VCaP (cell line): ENCODE data around the gene ANKLE2.

Source experiments
- H3K27ac ChIP-seq: fragments of 450-650 bp; 2 replicates; pipeline ENCODE4 v1.5.1; 2017
- CTCF ChIP-seq: fragments of 450-650 bp; conservative IDR thresholded peaks from 2 replicates; pipeline ENCODE4 v1.5.1; 2017; ENCODE audit warnings: mild to moderate bottlenecking, moderate library complexity

Gene ANKLE2

DNA sequence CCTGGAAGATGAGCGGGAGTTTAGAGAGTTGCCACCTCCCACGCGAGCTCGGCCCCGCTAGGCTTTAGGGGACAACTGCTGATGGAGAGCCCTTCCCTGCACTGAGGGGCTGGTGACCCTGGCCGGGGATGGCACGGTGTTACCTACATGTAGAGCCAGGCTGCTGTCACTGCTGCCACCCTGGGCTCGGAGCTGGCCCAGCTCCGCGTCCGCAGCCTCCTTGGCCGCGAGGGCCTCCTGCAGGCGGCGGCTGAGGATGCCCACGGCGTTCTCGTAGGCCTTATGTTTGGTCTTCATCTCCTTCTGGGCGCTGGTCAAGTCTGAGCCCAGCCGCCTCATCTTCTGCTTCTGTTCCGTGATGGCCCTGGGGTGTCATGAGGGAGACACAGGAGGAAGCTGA is 24.6 kb upstream of the ANKLE2 start:
- H3K27ac ChIP-seq: no peak overlapping the region
- no peak for TF ChIP-seq CTCF

- H3K27ac ChIP-seq: no peak overlapping the region
- no peak for TF ChIP-seq CTCF
Observed at GRCh38 chr12:132784580-132784979, 22.9 kb upstream of the ANKLE2 start.

DNA sequence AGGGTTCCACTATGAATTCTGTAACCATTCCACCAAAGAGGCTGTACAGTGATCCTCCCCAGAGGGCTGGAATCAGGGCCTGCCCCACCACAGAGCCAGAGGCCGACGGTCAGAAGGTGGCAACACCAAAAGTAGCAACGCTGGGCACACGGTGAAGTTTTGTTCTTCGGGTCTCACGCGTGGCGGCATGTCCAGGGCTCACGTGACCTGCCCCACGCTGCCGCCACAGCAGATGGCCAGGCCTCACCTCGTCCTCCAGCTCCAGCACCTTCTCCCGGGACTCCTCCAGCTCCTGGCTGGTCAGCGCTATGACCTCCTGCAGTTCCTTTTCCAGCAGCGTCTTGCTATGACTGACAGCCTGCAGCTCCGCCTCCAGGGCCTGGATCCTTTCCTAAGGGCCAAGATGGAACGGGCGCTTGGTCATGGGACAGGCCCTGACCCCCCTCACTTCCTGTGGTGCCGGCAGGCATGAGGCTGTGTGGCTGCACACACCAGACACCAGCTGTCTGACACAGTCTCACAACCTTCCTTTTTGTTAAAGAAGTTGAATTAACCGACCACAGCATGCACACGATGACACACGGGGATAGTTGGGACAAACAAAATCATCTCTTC is 22.4 kb upstream of the ANKLE2 start:
- TF ChIP-seq CTCF: no peak
- H3K27ac ChIP-seq: no peak overlapping the region

DNA sequence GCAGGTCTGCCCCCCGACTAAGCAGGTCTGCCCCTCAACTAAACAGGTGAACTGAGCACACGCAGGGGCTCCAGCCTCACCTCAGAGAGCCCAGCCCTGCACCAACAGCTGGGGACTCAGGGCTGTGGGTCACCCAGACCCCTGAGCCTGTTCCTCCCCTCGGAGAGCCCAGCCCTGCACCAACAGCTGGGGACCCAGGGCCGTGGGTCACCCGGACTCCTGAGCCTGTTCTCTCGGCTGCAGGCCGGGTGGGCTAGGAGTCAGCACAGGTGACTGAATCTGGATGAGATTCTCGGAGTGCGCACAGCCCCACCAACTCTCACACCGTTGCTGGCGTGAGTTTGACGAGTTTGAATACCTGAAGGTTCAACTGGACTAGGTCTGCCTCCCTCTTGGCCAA is 20.3 kb upstream of the ANKLE2 start:
- no peak for TF ChIP-seq CTCF
- no peak overlapping the region for H3K27ac ChIP-seq

DNA sequence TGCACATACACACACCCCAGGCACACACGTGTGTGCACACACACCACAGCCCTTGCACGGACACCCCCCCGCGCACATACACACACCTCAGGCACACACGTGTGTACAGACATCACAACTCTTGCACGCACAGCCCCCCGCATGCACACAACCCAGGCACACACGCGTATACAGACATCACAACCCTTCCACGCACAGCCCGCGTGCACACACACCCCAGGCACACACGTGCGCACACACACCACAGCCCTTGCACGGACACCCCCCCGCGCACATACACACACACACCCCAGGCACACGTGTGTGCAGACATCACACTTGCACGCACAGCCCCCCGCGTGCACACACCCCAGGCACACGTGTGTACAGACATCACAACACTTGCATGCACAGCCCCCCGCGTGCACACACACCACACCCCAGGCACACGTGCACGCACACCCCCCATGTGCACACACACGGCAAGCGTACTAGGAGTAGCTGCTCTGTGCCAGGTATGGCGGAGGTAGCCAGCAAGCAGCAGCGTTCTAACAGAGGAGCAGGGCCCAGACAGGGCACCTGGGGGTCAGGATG is 18.2 kb upstream of the ANKLE2 start:
- H3K27ac ChIP-seq: no peak overlapping the region
- no peak for TF ChIP-seq CTCF

GRCh38 chr12:132777614-132778013 is 16.0 kb upstream of the ANKLE2 start:
- H3K27ac ChIP-seq: peak overlapping the region; percentile 92
- no peak for TF ChIP-seq CTCF

DNA sequence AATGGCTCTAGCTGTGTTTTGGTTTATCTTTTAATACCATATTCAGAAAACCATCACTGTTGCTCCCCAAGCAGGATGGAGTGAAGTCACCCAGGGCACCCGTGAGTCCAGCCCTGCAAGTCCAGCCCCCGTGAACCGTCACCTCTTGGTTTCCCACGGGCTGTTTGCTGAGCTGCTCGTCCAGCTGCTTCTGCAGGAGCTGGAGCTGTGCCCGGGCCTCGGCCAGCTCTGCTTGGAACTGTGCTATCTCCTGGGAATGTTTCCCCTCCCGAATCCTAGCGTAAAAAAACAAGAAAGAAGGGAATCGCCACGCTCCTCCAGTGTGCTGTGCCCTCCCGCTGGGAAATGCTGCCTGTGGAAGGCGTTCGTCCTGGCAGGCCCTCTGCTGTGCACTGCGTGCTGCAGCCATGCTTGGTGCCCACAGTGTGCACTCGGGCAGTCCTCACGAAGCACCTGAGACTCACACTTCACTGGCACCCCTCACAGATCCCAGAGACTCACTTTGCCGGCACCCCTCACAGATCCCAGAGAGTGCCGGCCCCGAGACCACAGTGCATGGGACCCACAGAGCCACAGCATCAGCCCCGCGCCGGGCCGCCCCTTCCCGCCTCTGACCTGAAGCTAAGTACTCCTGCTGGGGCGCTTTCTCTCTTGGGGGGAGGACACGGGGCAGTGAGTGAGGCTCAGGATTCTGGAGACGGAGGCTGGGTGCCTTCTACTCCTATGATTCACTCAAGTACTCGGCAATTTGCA is 15.4 kb upstream of the ANKLE2 start:
- H3K27ac ChIP-seq: peak overlapping the region; percentile 92
- TF ChIP-seq CTCF: no peak

GRCh38 chr12:132776230-132776625 is 14.6 kb upstream of the ANKLE2 start:
- H3K27ac ChIP-seq: peak overlapping the region; percentile 92
